ENCODE results near the gene SLC4A1. TPM values are rescaled to one million over a fixed set of nuclear protein-coding genes. Genes with fewer than 3 reads are reported as not detected.

SLC4A1 gene
- total RNA-seq, 2 experiments from 2014 or later = not detected

- ChIA-PET POLR2A (interaction anchor here (1.0 to 1.4 kb wide), 2 partner anchors 19 to 21 kb away, joined by 3 to 10 read pairs; no protein-coding TSS in a partner anchor), CTCF (interaction anchor here (5.1 to 6.0 kb wide), 2 partner anchors 10 to 18 kb away, joined by 45 to 47 read pairs; partner anchors contain the start of gene UBTF)
These were observed 67.3 kb downstream of the SLC4A1 start for GRCh38 chr17:44200478-44201155.

- POLR2A ChIA-PET = interaction anchor here (0.6 to 2.0 kb wide), 5 partner anchors 9 to 22 kb away, joined by 3 to 10 read pairs (median 4); no protein-coding TSS in a partner anchor
- CTCF ChIA-PET = interaction anchor here (2.4 to 6.0 kb wide), 3 partner anchors 11 to 146 kb away, joined by 8 to 47 read pairs (median 45); partner anchors contain the start of genes GRN and UBTF
These were observed 68.1 kb downstream of the SLC4A1 start, which contains the start of gene ATXN7L3 for GRCh38 chr17:44199553-44200477. ATXN7L3 (minus strand) TSS chr17:44199884; CDS start chr17:44198070, 1,814 bp downstream.

GRCh38 chr17:44198721-44199552 lies 69.0 kb downstream of the SLC4A1 start:
- POLR2A ChIA-PET = interaction anchor here (0.6 to 2.0 kb wide), 7 partner anchors 10 to 114 kb away, joined by 3 to 10 read pairs (median 7); partner anchors contain the start of gene TMUB2

More at GRCh38 chr17:44198721-44199552, 69.0 kb downstream of the SLC4A1 start:
- CTCF ChIA-PET = interaction anchor here (1.0 to 6.0 kb wide), 6 partner anchors 10 to 154 kb away, joined by 3 to 45 read pairs (median 7); partner anchors contain the start of genes GRN and TMUB2

Other genes starting within 250 kb of the SLC4A1 start
- gene LSM12, start 201.5 kb downstream of the SLC4A1 start, total RNA-seq = 10 to 100 TPM; 91.3 to 95.4 TPM
- 10 to 100 TPM; 36.5 to 37.8 TPM for gene G6PC3, start 197.4 kb downstream of the SLC4A1 start, total RNA-seq
- gene HDAC5, start 144.5 kb downstream of the SLC4A1 start, total RNA-seq = 10 to 100 TPM; 18.9 to 20.7 TPM
- gene HROB, start 126.2 kb downstream of the SLC4A1 start, total RNA-seq = 10 to 100 TPM; 16.7 to 17.5 TPM
- gene ASB16, start 97.4 kb downstream of the SLC4A1 start, total RNA-seq = under 1 TPM; 0.15 to 0.23 TPM
- 10 to 100 TPM; 17.6 to 17.8 TPM for gene TMUB2, start 81.2 kb downstream of the SLC4A1 start, total RNA-seq
- 100 to 1,000 TPM; 102 to 104 TPM for gene ATXN7L3, start 68.3 kb downstream of the SLC4A1 start, total RNA-seq
- 100 to 1,000 TPM; 170 to 175 TPM for gene UBTF, start 48.5 kb downstream of the SLC4A1 start, total RNA-seq
- under 1 TPM in 1 of 2 experiments, not detected in 1; 0.34 TPM for gene RUNDC3A, start 40.5 kb upstream of the SLC4A1 start, total RNA-seq
- 100 to 1,000 TPM; 171 to 176 TPM for gene SLC25A39, start 56.7 kb upstream of the SLC4A1 start, total RNA-seq
- gene GRN, start 77.2 kb upstream of the SLC4A1 start, total RNA-seq = 10 to 100 TPM; 42.6 to 46.7 TPM
- under 1 TPM; 0.19 to 0.36 TPM for gene FAM171A2, start 95.7 kb upstream of the SLC4A1 start, total RNA-seq
- under 1 TPM; 0.23 to 0.31 TPM for gene ITGA2B, start 121.5 kb upstream of the SLC4A1 start, total RNA-seq
- 10 to 100 TPM; 37.3 to 38.8 TPM for gene GPATCH8, start 235.3 kb upstream of the SLC4A1 start, total RNA-seq